ENCODE measurements around the gene TTLL11. TPM values are rescaled to one million over a fixed set of nuclear protein-coding genes. Genes with fewer than 3 reads are reported as not detected.

TTLL11 gene
- total RNA-seq, 1 donor from 2014 or later, result 4.0 TPM

- H3K4me1 Mint-ChIP-seq (ENCODE audit: unreplicated experiment), result peaks cover 45% of the 10 kb centered on the region
- DNase-seq (ENCODE audit: low spot score), result no peak
- no peak overlapping the region for H3K4me3 Mint-ChIP-seq (ENCODE audit: unreplicated experiment)
- H3K36me3 Mint-ChIP-seq (ENCODE audit: low read depth, unreplicated experiment), result peaks cover 4% of the 10 kb centered on the region
- H3K27me3 Mint-ChIP-seq (ENCODE audit: unreplicated experiment), result peaks cover 16% of the 10 kb centered on the region
- no peak for TF ChIP-seq CTCF (IDR thresholded peaks at IDR 0.05; ENCODE audit: unreplicated experiment)
- no peaks in the 10 kb centered on the region for H3K9me3 Mint-ChIP-seq (ENCODE audit: unreplicated experiment)
- no peak overlapping the region for H3K27ac Mint-ChIP-seq (ENCODE audit: unreplicated experiment)
Observed at GRCh38 chr9:121818016-121818661, 275.0 kb downstream of the TTLL11 start.

GRCh38 chr9:121817476-121817875 is 275.6 kb downstream of the TTLL11 start:
- H3K36me3 Mint-ChIP-seq (ENCODE audit: low read depth, unreplicated experiment), result peaks cover 4% of the 10 kb centered on the region
- no peaks in the 10 kb centered on the region for H3K9me3 Mint-ChIP-seq (ENCODE audit: unreplicated experiment)
- H3K4me3 Mint-ChIP-seq (ENCODE audit: unreplicated experiment), result no peak overlapping the region
- no peak for DNase-seq (ENCODE audit: low spot score)
- peaks cover 42% of the 10 kb centered on the region for H3K4me1 Mint-ChIP-seq (ENCODE audit: unreplicated experiment)
- no peak for TF ChIP-seq CTCF (IDR thresholded peaks at IDR 0.05; ENCODE audit: unreplicated experiment)
- no peak overlapping the region for H3K27ac Mint-ChIP-seq (ENCODE audit: unreplicated experiment)
- H3K27me3 Mint-ChIP-seq (ENCODE audit: unreplicated experiment), result peaks cover 16% of the 10 kb centered on the region

GRCh38 chr9:121816845-121817450 is 276.2 kb downstream of the TTLL11 start:
- Mint-ChIP-seq H3K4me3 (ENCODE audit: unreplicated experiment) (peak overlapping the region; percentile 59), H3K36me3 (ENCODE audit: low read depth, unreplicated experiment) (peaks cover 4% of the 10 kb centered on the region), H3K9me3 (ENCODE audit: unreplicated experiment) (no peaks in the 10 kb centered on the region), H3K4me1 (ENCODE audit: unreplicated experiment) (peaks cover 40% of the 10 kb centered on the region), H3K27me3 (ENCODE audit: unreplicated experiment) (peaks cover 14% of the 10 kb centered on the region), H3K27ac (ENCODE audit: unreplicated experiment) (peak overlapping the region; percentile 79)
- no peak for TF ChIP-seq CTCF (IDR thresholded peaks at IDR 0.05; ENCODE audit: unreplicated experiment)
- DNase-seq (ENCODE audit: low spot score), result no peak

GRCh38 chr9:121816449-121816817 is 276.7 kb downstream of the TTLL11 start:
- Mint-ChIP-seq H3K27ac (ENCODE audit: unreplicated experiment) (peak overlapping the region; percentile 79), H3K4me3 (ENCODE audit: unreplicated experiment) (peak overlapping the region; percentile 59), H3K27me3 (ENCODE audit: unreplicated experiment) (peaks cover 15% of the 10 kb centered on the region), H3K36me3 (ENCODE audit: low read depth, unreplicated experiment) (peaks cover 4% of the 10 kb centered on the region), H3K9me3 (ENCODE audit: unreplicated experiment) (no peaks in the 10 kb centered on the region), H3K4me1 (ENCODE audit: unreplicated experiment) (peaks cover 36% of the 10 kb centered on the region)
- DNase-seq (ENCODE audit: low spot score), result no peak
- TF ChIP-seq CTCF (IDR thresholded peaks at IDR 0.05; ENCODE audit: unreplicated experiment), result no peak
